ENCODE data around the gene DOCK6. TPM values are rescaled to one million over a fixed set of nuclear protein-coding genes. Genes with fewer than 3 reads are reported as not detected.

DOCK6 gene
- total RNA-seq, 2 donors from 2014 or later = 12.7 to 49.4 TPM

GRCh38 chr19:11291415-11291814, 29.1 kb upstream of the DOCK6 start:
- Histone ChIP-seq H3K9me3 (no peaks in the 10 kb centered on the region), H3K27me3 (no peaks in the 10 kb centered on the region)
- TF ChIP-seq CTCF (IDR thresholded peaks at IDR 0.05) = no peak

GRCh38 chr19:11290256-11290655, 27.9 kb upstream of the DOCK6 start:
- Histone ChIP-seq H3K4me3 (no peak overlapping the region), H3K36me3 (no peaks in the 10 kb centered on the region), H3K27ac (no peak overlapping the region), H3K4me1 (peaks cover 0 to 25% of the 10 kb centered on the region in 2 donors), H3K27me3 (no peaks in the 10 kb centered on the region), H3K9me3 (no peaks in the 10 kb centered on the region)
- no peak for DNase-seq (ENCODE audit: low spot score)
- no peak for TF ChIP-seq CTCF (IDR thresholded peaks at IDR 0.05)

More at GRCh38 chr19:11291415-11291814, 29.1 kb upstream of the DOCK6 start:
- no peak for DNase-seq (ENCODE audit: low spot score)
- Histone ChIP-seq H3K4me3 (no peak overlapping the region), H3K36me3 (no peaks in the 10 kb centered on the region), H3K4me1 (peaks cover 0 to 26% of the 10 kb centered on the region in 2 donors), H3K27ac (no peak overlapping the region)

GRCh38 chr19:11288349-11288748, 26.0 kb upstream of the DOCK6 start:
- TF ChIP-seq CTCF (IDR thresholded peaks at IDR 0.05) = peak in 1 of 2 donors; percentile 50
- H3K36me3 ChIP-seq = no peaks in the 10 kb centered on the region
- no peak for DNase-seq (ENCODE audit: low spot score)
- no peaks in the 10 kb centered on the region for H3K27me3 ChIP-seq
- no peak overlapping the region for H3K4me3 ChIP-seq
- H3K4me1 ChIP-seq = peaks cover 0 to 15% of the 10 kb centered on the region in 2 donors
- no peak overlapping the region for H3K27ac ChIP-seq
- no peaks in the 10 kb centered on the region for H3K9me3 ChIP-seq

- peak in 1 of 2 donors; percentile 62 for TF ChIP-seq CTCF (IDR thresholded peaks at IDR 0.05)
- H3K27me3 ChIP-seq = no peaks in the 10 kb centered on the region
- no peak for DNase-seq (ENCODE audit: low spot score)
These were observed 24.1 kb upstream of the DOCK6 start for GRCh38 chr19:11286312-11286974.

GRCh38 chr19:11284515-11284914, 22.2 kb upstream of the DOCK6 start:
- TF ChIP-seq CTCF (IDR thresholded peaks at IDR 0.05) = no peak
- no peak overlapping the region for H3K27ac ChIP-seq
- peaks cover 0 to 13% of the 10 kb centered on the region in 2 donors for H3K4me1 ChIP-seq
- H3K36me3 ChIP-seq = no peaks in the 10 kb centered on the region
- H3K27me3 ChIP-seq = no peaks in the 10 kb centered on the region
- H3K9me3 ChIP-seq = no peaks in the 10 kb centered on the region
- no peak overlapping the region for H3K4me3 ChIP-seq
- DNase-seq (ENCODE audit: low spot score) = no peak

More at GRCh38 chr19:11286312-11286974, 24.1 kb upstream of the DOCK6 start:
- H3K36me3 ChIP-seq = no peaks in the 10 kb centered on the region
- peak overlapping the region; percentile 46 to 51 for H3K27ac ChIP-seq
- H3K4me1 ChIP-seq = peaks cover 0 to 13% of the 10 kb centered on the region in 2 donors
- no peaks in the 10 kb centered on the region for H3K9me3 ChIP-seq
- H3K4me3 ChIP-seq = no peak overlapping the region
